GM12875 (cell line): ENCODE measurements around the gene PLA1A.

Experiments used
- H3K4me3 ChIP-seq: one replicate; pipeline ENCODE4 v1.5.1; 2011; ENCODE audit warnings: low read depth, low read length, control low read depth
- TF ChIP-seq, protein P1 (sequence below): IDR thresholded peaks from 2 replicates; pipeline ENCODE4 v1.5.1; 2011; ENCODE audit warnings: low read depth, mild to moderate bottlenecking, control low read depth, inconsistent platforms, low read length, moderate library complexity, borderline replicate concordance; ENCODE audit not compliant: insufficient read depth

PLA1A gene

GRCh38 chr3:119616056-119616455 is 18.4 kb downstream of the PLA1A start:
- H3K4me3 ChIP-seq: no peak overlapping the region
- TF ChIP-seq, protein P1, sequence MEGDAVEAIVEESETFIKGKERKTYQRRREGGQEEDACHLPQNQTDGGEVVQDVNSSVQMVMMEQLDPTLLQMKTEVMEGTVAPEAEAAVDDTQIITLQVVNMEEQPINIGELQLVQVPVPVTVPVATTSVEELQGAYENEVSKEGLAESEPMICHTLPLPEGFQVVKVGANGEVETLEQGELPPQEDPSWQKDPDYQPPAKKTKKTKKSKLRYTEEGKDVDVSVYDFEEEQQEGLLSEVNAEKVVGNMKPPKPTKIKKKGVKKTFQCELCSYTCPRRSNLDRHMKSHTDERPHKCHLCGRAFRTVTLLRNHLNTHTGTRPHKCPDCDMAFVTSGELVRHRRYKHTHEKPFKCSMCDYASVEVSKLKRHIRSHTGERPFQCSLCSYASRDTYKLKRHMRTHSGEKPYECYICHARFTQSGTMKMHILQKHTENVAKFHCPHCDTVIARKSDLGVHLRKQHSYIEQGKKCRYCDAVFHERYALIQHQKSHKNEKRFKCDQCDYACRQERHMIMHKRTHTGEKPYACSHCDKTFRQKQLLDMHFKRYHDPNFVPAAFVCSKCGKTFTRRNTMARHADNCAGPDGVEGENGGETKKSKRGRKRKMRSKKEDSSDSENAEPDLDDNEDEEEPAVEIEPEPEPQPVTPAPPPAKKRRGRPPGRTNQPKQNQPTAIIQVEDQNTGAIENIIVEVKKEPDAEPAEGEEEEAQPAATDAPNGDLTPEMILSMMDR: no peak

DNA sequence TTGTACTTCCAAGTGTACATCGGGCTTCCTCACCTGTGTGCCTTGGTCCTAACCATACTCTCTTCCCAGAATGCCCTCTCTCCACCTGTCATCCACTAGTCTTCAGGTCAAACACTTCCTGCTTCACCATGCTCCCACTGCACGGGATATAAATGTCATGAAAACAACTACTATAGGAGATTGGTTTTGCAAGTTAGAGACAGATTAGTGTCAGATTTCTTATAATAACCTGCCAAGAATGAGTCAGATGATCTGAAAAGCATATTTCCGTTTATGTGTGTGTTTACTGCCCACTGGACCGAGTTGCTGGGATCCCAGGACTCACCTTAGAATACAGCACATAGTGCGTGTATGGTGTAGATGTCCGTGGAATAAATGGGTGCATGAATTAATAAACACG is 21.4 kb downstream of the PLA1A start:
- no peak overlapping the region for H3K4me3 ChIP-seq
- TF ChIP-seq, protein P1: no peak

DNA sequence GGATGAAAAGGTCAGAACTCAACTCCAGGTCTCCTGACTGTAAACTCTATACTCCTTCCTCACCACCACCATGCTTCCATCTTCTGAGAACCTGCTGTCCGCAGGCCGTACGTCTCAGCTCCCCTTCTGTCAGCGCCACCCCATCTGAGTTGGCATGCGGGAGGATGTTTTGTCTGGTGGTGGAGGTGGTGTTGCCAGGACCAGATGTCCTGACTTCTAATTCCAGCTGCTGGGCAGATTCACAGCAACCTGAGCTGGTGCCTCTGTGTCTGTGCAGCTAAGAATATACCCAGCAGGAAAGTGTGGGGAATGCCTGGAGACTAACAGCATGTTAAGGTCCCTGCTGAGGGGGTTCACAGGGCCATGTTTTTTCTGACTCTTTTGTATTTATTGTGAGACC is 23.2 kb downstream of the PLA1A start:
- H3K4me3 ChIP-seq: no peak overlapping the region
- TF ChIP-seq, protein P1: no peak

- no peak overlapping the region for H3K4me3 ChIP-seq
- TF ChIP-seq, protein P1: no peak
Observed at GRCh38 chr3:119624002-119624720, 26.5 kb downstream of the PLA1A start.

DNA sequence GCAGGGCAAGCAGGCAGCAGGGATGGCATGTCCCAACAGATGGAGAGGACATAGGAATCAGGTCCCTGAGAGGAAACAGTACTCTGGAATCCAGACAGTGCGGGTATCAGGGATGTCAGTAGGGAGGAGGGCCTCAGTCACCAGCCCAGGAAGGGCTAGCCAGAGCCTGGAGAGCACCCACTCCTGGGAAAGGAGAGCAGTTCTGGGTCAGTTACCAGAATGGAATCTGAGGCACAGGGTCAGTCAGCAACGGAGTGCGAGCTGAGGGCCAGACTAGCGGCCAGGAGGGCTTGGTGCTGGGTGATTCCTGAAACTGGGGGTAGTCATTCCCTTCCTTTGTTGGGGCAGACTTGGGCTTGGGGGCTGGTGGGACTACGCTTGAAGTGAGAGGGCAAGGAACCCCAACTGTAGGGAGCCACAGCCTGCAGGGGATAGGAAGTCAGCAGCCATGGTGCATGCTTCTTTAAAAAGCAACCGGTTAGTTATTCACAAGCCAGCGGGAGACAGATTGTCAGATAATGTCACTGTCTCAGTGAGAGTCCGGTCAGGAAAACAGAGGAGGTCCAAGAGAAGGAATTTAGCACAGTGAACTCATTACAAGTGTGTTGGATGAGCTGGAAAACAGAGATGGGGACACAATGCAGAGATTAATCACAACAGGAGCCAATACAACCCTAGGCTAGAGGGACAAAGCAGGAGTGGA is 27.9 kb downstream of the PLA1A start:
- no peak overlapping the region for H3K4me3 ChIP-seq
- TF ChIP-seq, protein P1: no peak

DNA sequence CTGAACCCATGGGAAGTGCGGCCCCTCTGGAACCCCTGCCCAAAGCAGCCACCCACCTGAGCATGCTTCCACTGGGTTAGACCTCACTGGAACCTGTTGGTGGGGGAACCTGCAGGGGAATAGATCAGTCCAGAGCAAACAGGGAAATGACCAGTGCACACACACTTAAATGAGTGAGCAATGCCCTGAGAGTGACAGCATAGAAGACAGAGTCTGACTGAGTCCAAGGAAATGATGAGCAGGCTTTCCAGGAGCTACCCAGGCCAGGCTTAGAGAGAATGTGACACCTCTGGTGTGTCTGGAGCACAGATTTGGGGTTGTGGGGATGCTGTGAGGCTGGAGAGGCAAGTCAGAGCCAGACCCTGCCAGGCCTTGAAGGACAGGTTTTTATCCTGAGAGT is 28.5 kb downstream of the PLA1A start:
- H3K4me3 ChIP-seq: no peak overlapping the region
- TF ChIP-seq, protein P1: no peak

DNA sequence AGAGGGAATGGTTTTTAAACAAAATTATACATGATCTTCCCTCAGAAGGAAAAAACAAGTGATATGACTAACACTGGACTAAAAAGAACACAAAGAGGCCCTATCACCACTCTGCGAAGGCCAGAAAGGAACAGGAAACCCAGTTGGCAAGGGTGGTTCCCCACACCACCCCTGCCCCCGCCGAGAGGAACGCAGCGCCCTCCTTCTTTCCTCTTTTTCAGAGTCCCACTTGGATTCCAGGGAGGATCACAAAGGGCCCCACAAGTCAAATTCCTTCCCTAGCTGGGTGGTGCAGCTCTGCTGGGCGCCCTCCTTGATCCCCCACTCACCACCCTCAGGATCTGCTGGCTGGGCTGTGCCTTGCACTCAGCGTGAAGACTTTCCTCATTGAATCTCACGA is 29.8 kb downstream of the PLA1A start:
- no peak overlapping the region for H3K4me3 ChIP-seq

More for the DNA sequence above, 29.8 kb downstream of the PLA1A start:
- TF ChIP-seq, protein P1: no peak
